Endothelial cell of umbilical vein (primary cell): ENCODE measurements around the gene TTLL9. TPM values are rescaled to one million over a fixed set of nuclear protein-coding genes. Genes with fewer than 3 reads are reported as not detected.

ENCODE experiments used
- BruUV-seq: library from RNA; stranded (reverse); fragments of 400-500 nt; replicated peaks from 2 replicates; lab custom pipeline; 2021; lab: Mats Ljungman, UMichigan
- CTCF ChIA-PET: fragments of 300-600, 350-600 bp; sonication (Branson Sonifier 250); formaldehyde crosslinking; loops from one replicate; lab custom pipeline; 2021; ENCODE audit warnings: antibody characterized with exemption, inconsistent platforms; lab: Charles Lee
- POLR2A ChIA-PET: fragments of 300-600, 350-600 bp; sonication (Branson Sonifier 250); formaldehyde crosslinking; loops from one replicate; lab custom pipeline; 2021; ENCODE audit warnings: antibody characterized with exemption, inconsistent platforms; lab: Charles Lee
- DNase-seq: peaks from one replicate; pipeline ENCODE4 v3.0.0-alpha.2; 2011; ENCODE audit warnings: low read depth, low spot score
- FAIRE-seq: peaks from 2 replicates; lab custom pipeline; 2011; peaks lifted over from hg19 to GRCh38; lab: Jason Lieb, UNC
- H2AFZ ChIP-seq: 2 replicates; pipeline ENCODE4 v1.6.0; 2012; ENCODE audit warnings: low read depth, low read length, control low read depth, inconsistent platforms
- H3K27ac ChIP-seq: 2 replicates; pipeline ENCODE4 v1.5.1; 2011; ENCODE audit warnings: low read depth, mild to moderate bottlenecking, control low read depth, low read length, moderate library complexity; ENCODE audit not compliant: insufficient read depth
- H3K27me3 ChIP-seq, 2 experiments: 2 replicates each; pipeline versions ENCODE4 v1.6.0 to v1.6.1; 2011; ENCODE audit warnings: low read length in 2 of 2, mixed read lengths in 1 of 2; ENCODE audit not compliant: control insufficient read depth in 2 of 2, insufficient read depth in 2 of 2
- H3K36me3 ChIP-seq, 2 experiments: 2 replicates in 1 of 2; 3 replicates in 1 of 2; pipeline ENCODE4 v1.5.1; 2011; ENCODE audit warnings: low read length in 2 of 2, mild to moderate bottlenecking in 1 of 2, moderate library complexity in 1 of 2; ENCODE audit not compliant: control insufficient read depth in 2 of 2, insufficient read depth in 2 of 2; ENCODE audit errors: extremely low read depth in 1 of 2
- H3K4me1 ChIP-seq: 3 replicates; pipeline ENCODE4 v1.5.1; 2011; ENCODE audit warnings: mild to moderate bottlenecking, low read length; ENCODE audit not compliant: control insufficient read depth, insufficient read depth; ENCODE audit errors: extremely low read depth
- H3K4me2 ChIP-seq: 2 replicates; pipeline ENCODE4 v1.6.1; 2011; ENCODE audit warnings: low read length, control low read depth, mixed read lengths; ENCODE audit not compliant: insufficient read depth
- H3K4me3 ChIP-seq, 3 experiments: fragments of 200-600 bp in 1 of 3; sonication (generic), shearing (Covaris generic) in 1 of 3; replicated peaks in 1 of 3; 2 replicates each; pipeline ENCODE4 v1.5.1; 2011 to 2016; ENCODE audit warnings: control low read depth in 3 of 3, low read length in 3 of 3, mild to moderate bottlenecking in 2 of 3, inconsistent platforms in 1 of 3, low read depth in 1 of 3, moderate library complexity in 1 of 3; ENCODE audit not compliant: insufficient read depth in 1 of 3
- H3K79me2 ChIP-seq: 2 replicates; pipeline ENCODE4 v1.6.0; 2012; ENCODE audit warnings: low read length, inconsistent platforms; ENCODE audit not compliant: control insufficient read depth, insufficient read depth
- H3K9ac ChIP-seq: replicated peaks from 2 replicates; pipeline ENCODE3; 2011; ENCODE audit warnings: low read length, control low read depth; ENCODE audit not compliant: insufficient read depth; ENCODE audit errors: extremely low read depth
- H3K9me1 ChIP-seq: replicated peaks from 3 replicates; pipeline ENCODE4 v1.6.0; 2011; ENCODE audit warnings: mild to moderate bottlenecking, low read length; ENCODE audit not compliant: control insufficient read depth, insufficient read depth; ENCODE audit errors: extremely low read depth
- H3K9me3 ChIP-seq: replicated peaks from 2 replicates; pipeline ENCODE4 v1.5.1; 2012; ENCODE audit warnings: low read length, inconsistent platforms; ENCODE audit not compliant: control insufficient read depth, insufficient read depth
- H4K20me1 ChIP-seq: replicated peaks from 2 replicates; pipeline ENCODE3; 2011; ENCODE audit warnings: mild to moderate bottlenecking, low read length; ENCODE audit not compliant: control insufficient read depth, insufficient read depth; ENCODE audit errors: extremely low read depth
- CTCF ChIP-seq, 2 donors: IDR thresholded peaks; 1 replicate in 1 of 2; 2 replicates in 1 of 2; pipeline ENCODE4 v1.5.1; 2011; ENCODE audit warnings: low read length in 2 of 2, mild to moderate bottlenecking in 2 of 2, moderate library complexity in 2 of 2, control low read depth in 1 of 2, inconsistent platforms in 1 of 2, low read depth in 1 of 2; ENCODE audit not compliant: insufficient read depth in 1 of 2; ENCODE audit errors: extremely low read depth in 1 of 2
- EZH2 ChIP-seq: IDR thresholded peaks from 2 replicates; pipeline ENCODE4 v1.6.1; 2012; ENCODE audit warnings: borderline replicate concordance, low read depth, mild to moderate bottlenecking, moderate library complexity, low read length, inconsistent platforms; ENCODE audit not compliant: severe bottlenecking
- FOS ChIP-seq: IDR thresholded peaks from 2 replicates; pipeline ENCODE4 v1.6.1; 2011; ENCODE audit warnings: mild to moderate bottlenecking, low read length, moderate library complexity, borderline replicate concordance; ENCODE audit not compliant: insufficient read depth
- GATA2 ChIP-seq: IDR thresholded peaks from 2 replicates; pipeline ENCODE4 v1.7.0; 2011; ENCODE audit warnings: low read depth, mild to moderate bottlenecking, moderate library complexity, mixed read lengths, low read length; ENCODE audit not compliant: insufficient read length, insufficient read depth
- JUN ChIP-seq: IDR thresholded peaks from 2 replicates; pipeline ENCODE4 v1.6.1; 2011; ENCODE audit warnings: borderline replicate concordance, low read depth; ENCODE audit not compliant: insufficient read length, insufficient read depth
- MAX ChIP-seq: IDR thresholded peaks from 2 replicates; pipeline ENCODE4 v1.6.1; 2011; ENCODE audit not compliant: insufficient read depth, insufficient read length
- MYC ChIP-seq: IDR thresholded peaks from one replicate; pipeline ENCODE4 v1.6.1; 2011; ENCODE audit warnings: mild to moderate bottlenecking, low read depth, low read length
- POLR2A ChIP-seq: IDR thresholded peaks from 2 replicates; pipeline ENCODE4 v1.6.1; 2012; ENCODE audit warnings: low read depth, mild to moderate bottlenecking, control low read depth, low read length
- POLR2AphosphoS5 ChIP-seq: IDR thresholded peaks from 2 replicates; pipeline ENCODE4 v1.6.1; 2012; ENCODE audit warnings: low read depth, mild to moderate bottlenecking, control low read depth, low read length, moderate library complexity; ENCODE audit not compliant: insufficient read depth
- dilution Hi-C: fragments of 300-500 bp; cut with MboI; formaldehyde crosslinking; loops from one replicate; pipeline ENCODE4 v1.15.0; 2019; ENCODE audit warnings: low sequenced_read_pairs; ENCODE audit not compliant: extremely low pct_ligation_motif_present
- intact Hi-C: fragments of 100-400 bp; cut with micrococcal nuclease; formaldehyde crosslinking; loops from one replicate; pipeline ENCODE4 v1.10.0; 2022
- polyA plus RNA-seq, 4 experiments: library from polyadenylated mRNA; depleted of rRNA in 3 of 4; stranded (reverse) in 3 of 4; unstranded in 1 of 4; fragments of >200 nt; gene quantifications; 2 replicates each; pipeline versions ENCODE4 v1.2.1 to v1.2.3, GENCODE V29; 2011 to 2012; ENCODE audit warnings: missing spikeins in 1 of 4
- total RNA-seq: library from RNA; stranded (reverse); gene quantifications from 2 replicates; pipeline ENCODE4 v1.2.3, GENCODE V29; 2021

The TTLL9 gene
- total and polyA plus RNA-seq, 2 donors (not counting 3 experiments of a cell fraction or from before 2014, with no cell fraction given) = 0.03 TPM; not detected in 1

GRCh38 chr20:31870726-31871617 lies 538 bp downstream of the TTLL9 start:
- H3K4me1 ChIP-seq = no peaks in the 10 kb centered on the region
- DNase-seq (no peak), FAIRE-seq (no peak)
- H3K9me3 ChIP-seq = no peaks in the 10 kb centered on the region
- H3K9me1 ChIP-seq = no peaks in the 10 kb centered on the region
- H2AFZ ChIP-seq = peak overlapping the region; percentile 50
- ChIA-PET CTCF (interaction anchor here (1.2 to 2.1 kb wide), 4 partner anchors 11 to 160 kb away, joined by 3 to 10 read pairs (median 5); no protein-coding TSS in a partner anchor), POLR2A (no interaction called here)
- no peaks in the 10 kb centered on the region for H4K20me1 ChIP-seq
- H3K4me2 ChIP-seq = peak overlapping the region; percentile 19
- no peaks in the 10 kb centered on the region for H3K36me3 ChIP-seq
- BruUV-seq = no TSS peak
- dilution Hi-C loops = no loop called here
- H3K27ac ChIP-seq = no peak overlapping the region
- TF ChIP-seq MAX = no peak
- TF ChIP-seq POLR2A = no peak
- TF ChIP-seq JUN = no peak
- TF ChIP-seq EZH2 = peak; percentile 90
- TF ChIP-seq CTCF (IDR thresholded peaks at IDR 0.05; ENCODE audit: extremely low read depth in 1 of 2, insufficient read depth in 1 of 2, low read depth in 1 of 2, low read length in 2 of 2) = no peak
- no peak for TF ChIP-seq POLR2AphosphoS5
- TF ChIP-seq FOS = no peak
- TF ChIP-seq MYC = no peak
- TF ChIP-seq GATA2 = no peak
- peak overlapping the region; percentile 17 for H3K9ac ChIP-seq
- peaks cover 30 to 32% of the 10 kb centered on the region in 2 experiments for H3K27me3 ChIP-seq
- peak overlapping the region in 1 of 3 experiments; percentile 41 for H3K4me3 ChIP-seq
- H3K79me2 ChIP-seq = no peaks in the 10 kb centered on the region
- intact Hi-C loops = no loop called here
